Esophagus muscularis mucosa (tissue), 4 donors: Measurements from ENCODE around the gene PACRG. TPM values are rescaled to one million over a fixed set of nuclear protein-coding genes. Genes with fewer than 3 reads are reported as not detected.

Source experiments
- DNase-seq: peaks from one replicate; pipeline ENCODE4 v3.0.0-alpha.2; 2017; ENCODE audit errors: extremely low spot score
- H3K27ac ChIP-seq, 4 donors: fragments of 200-600 bp; sonication (generic); replicated peaks in 1 of 4; 1 replicate in 3 of 4; 2 replicates in 1 of 4; pipeline ENCODE4 v1.5.1; 2016 to 2019; ENCODE audit warnings: mild to moderate bottlenecking in 1 of 4
- H3K27me3 ChIP-seq, 4 donors: fragments of 200-600 bp; sonication (generic); one replicate each; pipeline versions ENCODE4 v1.5.1 to v1.6.0; 2016 to 2019
- H3K36me3 ChIP-seq, 4 donors: fragments of 200-600 bp; sonication (generic); one replicate each; pipeline ENCODE4 v1.5.1; 2016 to 2019
- H3K4me1 ChIP-seq, 4 donors: fragments of 200-600 bp; sonication (generic); one replicate each; pipeline ENCODE4 v1.5.1; 2016 to 2019
- H3K4me3 ChIP-seq, 4 donors: fragments of 200-600 bp; sonication (generic); 1 replicate in 2 of 4; 2 replicates in 2 of 4; pipeline ENCODE4 v1.5.1; 2016 to 2019; ENCODE audit warnings: mild to moderate bottlenecking in 4 of 4, moderate library complexity in 1 of 4
- H3K9me3 ChIP-seq, 4 donors: fragments of 200-600 bp; sonication (generic); 1 replicate in 3 of 4; 2 replicates in 1 of 4; pipeline ENCODE4 v1.5.1; 2016 to 2019
- EP300 ChIP-seq: sonication (generic); formaldehyde crosslinking; IDR thresholded peaks from one replicate; pipeline ENCODE4 v1.6.1; 2017; ENCODE audit warnings: antibody characterized with exemption
- POLR2A ChIP-seq: fragments of 450-650 bp; IDR thresholded peaks from one replicate; pipeline ENCODE4 v1.6.1; 2017; ENCODE audit warnings: antibody characterized with exemption, moderate library complexity, mild to moderate bottlenecking, low read depth
- POLR2AphosphoS5 ChIP-seq, 2 donors: sonication (generic); formaldehyde crosslinking; IDR thresholded peaks; one replicate each; pipeline ENCODE4 v1.6.1; 2017; ENCODE audit warnings: antibody characterized with exemption in 2 of 2
- WGBS: methylation state at CpG from one replicate; pipeline ENCODE4 v1.1.5; 2018; 5-methylcytosine and 5-hydroxymethylcytosine counted together
- intact Hi-C: fragments of 100-400 bp; cut with DNase I; formaldehyde crosslinking; loops from one replicate; pipeline ENCODE4 v1.15.1; 2023
- total RNA-seq, 4 donors: library from RNA; depleted of rRNA; stranded (reverse); fragments of >200 nt; gene quantifications; one replicate each; pipeline versions ENCODE4 v1.1.0 to v1.2.1, GENCODE V29; 2016
- TF ChIP-seq, protein P1 (sequence below), 3 experiments: fragments of 200-600 bp in 2 of 3; fragments of 450-650 bp in 1 of 3; sonication (generic) in 2 of 3; IDR thresholded peaks; one replicate each; pipeline ENCODE4 v1.5.1; 2017 to 2019; ENCODE audit warnings: antibody characterized with exemption in 3 of 3, mild to moderate bottlenecking in 2 of 3, moderate library complexity in 1 of 3

Gene PACRG
- total RNA-seq, 4 donors from 2014 or later: 1.3 to 3.5 (median 1.8) TPM; not detected in 1

DNA sequence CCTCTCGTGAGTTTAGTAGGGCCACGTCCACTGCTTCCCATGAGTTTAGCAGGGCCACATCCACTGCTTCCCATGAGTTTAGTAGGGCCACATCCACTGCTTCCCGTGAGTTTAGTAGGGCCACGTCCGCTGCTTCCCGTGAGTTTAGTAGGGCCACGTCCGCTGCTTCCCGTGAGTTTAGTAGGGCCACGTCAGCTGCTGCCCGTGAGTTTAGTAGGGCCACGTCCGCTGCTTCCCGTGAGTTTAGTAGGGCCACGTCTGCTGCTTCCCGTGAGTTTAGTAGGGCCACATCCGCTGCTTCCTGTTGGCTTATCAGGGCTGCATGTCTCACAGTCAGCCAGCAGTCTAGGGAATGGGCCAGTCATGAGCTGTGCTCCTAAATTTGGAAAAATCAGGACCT lies 573.1 kb downstream of the PACRG start:
- Histone ChIP-seq H3K9me3 (no peaks in the 10 kb centered on the region), H3K4me3 (no peak overlapping the region), H3K27me3 (no peaks in the 10 kb centered on the region), H3K4me1 (peaks cover 0 to 9% (median 0%) of the 10 kb centered on the region in 4 donors), H3K36me3 (no peaks in the 10 kb centered on the region), H3K27ac (no peak overlapping the region)
- peak; percentile 21 for DNase-seq
- WGBS: 97% methylated on average over 8 of the region's 17 CpGs
- intact Hi-C loops: no loop called here
- TF ChIP-seq POLR2AphosphoS5 (IDR thresholded peaks at IDR 0.05) (no peak), POLR2A (no peak), EP300 (no peak)
- TF ChIP-seq, protein P1, sequence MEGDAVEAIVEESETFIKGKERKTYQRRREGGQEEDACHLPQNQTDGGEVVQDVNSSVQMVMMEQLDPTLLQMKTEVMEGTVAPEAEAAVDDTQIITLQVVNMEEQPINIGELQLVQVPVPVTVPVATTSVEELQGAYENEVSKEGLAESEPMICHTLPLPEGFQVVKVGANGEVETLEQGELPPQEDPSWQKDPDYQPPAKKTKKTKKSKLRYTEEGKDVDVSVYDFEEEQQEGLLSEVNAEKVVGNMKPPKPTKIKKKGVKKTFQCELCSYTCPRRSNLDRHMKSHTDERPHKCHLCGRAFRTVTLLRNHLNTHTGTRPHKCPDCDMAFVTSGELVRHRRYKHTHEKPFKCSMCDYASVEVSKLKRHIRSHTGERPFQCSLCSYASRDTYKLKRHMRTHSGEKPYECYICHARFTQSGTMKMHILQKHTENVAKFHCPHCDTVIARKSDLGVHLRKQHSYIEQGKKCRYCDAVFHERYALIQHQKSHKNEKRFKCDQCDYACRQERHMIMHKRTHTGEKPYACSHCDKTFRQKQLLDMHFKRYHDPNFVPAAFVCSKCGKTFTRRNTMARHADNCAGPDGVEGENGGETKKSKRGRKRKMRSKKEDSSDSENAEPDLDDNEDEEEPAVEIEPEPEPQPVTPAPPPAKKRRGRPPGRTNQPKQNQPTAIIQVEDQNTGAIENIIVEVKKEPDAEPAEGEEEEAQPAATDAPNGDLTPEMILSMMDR (IDR thresholded peaks at IDR 0.05): no peak

DNA sequence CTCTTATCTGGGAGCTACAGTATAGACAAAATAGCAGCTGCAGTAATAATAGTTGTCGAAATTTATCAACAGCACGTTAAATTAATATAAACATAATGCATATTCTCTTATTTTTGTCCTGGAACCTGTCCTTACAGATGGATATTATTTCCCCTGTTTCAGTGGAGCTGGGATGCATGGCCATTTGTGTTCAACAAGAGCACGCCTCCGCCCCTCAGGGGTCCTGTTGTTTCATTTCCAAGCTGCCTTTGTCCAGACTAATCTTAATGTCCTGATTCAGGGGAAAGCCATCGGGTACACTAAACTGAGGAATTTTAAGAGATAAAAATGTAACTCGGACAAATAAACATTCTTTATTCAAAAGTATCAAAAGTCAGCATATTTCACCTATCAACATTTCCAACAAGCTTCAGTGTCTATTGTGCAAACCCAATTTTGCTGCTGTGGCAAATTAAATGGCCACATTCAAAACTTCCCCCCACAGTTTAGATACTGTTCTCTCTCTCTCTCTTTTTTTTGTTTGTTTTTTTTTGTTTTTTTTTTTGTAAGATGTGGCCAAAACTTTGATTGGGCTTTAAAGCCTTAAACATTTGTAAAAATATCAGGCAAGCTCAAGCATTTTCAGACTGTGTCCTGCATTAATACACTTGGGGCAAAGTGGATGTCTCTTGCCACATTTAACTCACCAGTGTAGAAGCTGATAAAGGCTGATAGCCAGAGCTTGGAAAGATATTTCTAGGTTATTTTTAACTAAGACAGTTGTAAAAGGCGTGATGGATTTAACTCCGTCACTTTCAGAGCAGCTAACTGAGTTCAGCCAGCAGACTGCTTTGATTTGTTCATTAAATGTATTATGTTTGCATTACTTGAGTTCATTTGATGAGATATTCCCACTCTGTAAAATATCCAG lies 574.2 kb downstream of the PACRG start:
- no peak overlapping the region for H3K4me3 ChIP-seq
- H3K36me3 ChIP-seq: no peaks in the 10 kb centered on the region
- H3K4me1 ChIP-seq: peaks cover 0 to 9% (median 0%) of the 10 kb centered on the region in 4 donors
- intact Hi-C loops: no loop called here
- H3K27ac ChIP-seq: no peak overlapping the region
- peak; percentile 78 for DNase-seq
- H3K27me3 ChIP-seq: no peaks in the 10 kb centered on the region
- no peak for TF ChIP-seq EP300
- no peak for TF ChIP-seq POLR2AphosphoS5 (IDR thresholded peaks at IDR 0.05)
- TF ChIP-seq, protein P1 (IDR thresholded peaks at IDR 0.05): no peak
- TF ChIP-seq POLR2A: no peak
- no peaks in the 10 kb centered on the region for H3K9me3 ChIP-seq
- 69% methylated on average over 8 of the region's 8 CpGs for WGBS

DNA sequence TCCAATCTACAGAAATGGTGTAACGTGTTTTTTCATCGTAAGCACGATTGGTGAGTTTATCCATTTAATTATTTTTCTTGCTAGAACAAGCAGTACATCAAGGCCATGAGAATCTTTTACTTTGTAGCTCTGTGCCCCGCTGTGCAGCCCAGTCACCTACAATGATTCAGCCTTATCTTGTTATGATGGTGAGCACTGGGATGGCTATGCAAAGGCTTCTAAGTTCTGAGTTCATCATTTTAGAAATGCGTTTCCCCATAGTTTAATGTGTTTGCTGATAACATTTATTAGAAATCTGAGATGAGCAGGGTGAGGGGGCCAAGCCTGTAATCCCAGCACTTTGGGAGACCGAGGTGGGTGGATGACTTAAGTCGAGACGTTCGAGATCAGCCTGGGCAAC lies 575.0 kb downstream of the PACRG start:
- H3K36me3 ChIP-seq: no peaks in the 10 kb centered on the region
- H3K4me3 ChIP-seq: no peak overlapping the region
- TF ChIP-seq, protein P1 (IDR thresholded peaks at IDR 0.05): no peak
- TF ChIP-seq EP300 (no peak), POLR2AphosphoS5 (IDR thresholded peaks at IDR 0.05) (no peak), POLR2A (no peak)
- H3K4me1 ChIP-seq: peaks cover 0 to 9% (median 0%) of the 10 kb centered on the region in 4 donors
- DNase-seq: no peak
- 91% methylated on average over 9 of the region's 9 CpGs for WGBS
- H3K9me3 ChIP-seq: no peaks in the 10 kb centered on the region
- intact Hi-C loops: no loop called here
- no peak overlapping the region for H3K27ac ChIP-seq
- no peaks in the 10 kb centered on the region for H3K27me3 ChIP-seq

DNA sequence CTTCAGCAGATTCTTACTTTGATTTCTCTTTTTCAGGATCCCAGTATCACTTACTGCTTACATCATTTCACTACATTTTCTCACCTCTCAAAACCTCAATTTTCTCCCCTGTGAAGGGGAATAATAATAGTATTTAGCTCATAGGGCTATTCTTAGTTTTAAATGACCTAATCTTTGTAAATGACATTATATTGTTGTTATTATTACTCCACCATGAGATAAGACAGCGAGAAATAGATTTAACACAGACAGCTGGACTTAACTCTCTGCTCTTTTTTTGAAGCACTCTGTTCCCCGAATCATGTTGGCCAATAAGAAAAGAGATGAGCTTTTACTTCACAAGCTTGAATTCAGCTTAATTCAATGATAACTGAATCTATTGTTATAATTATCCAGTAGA lies 578.2 kb downstream of the PACRG start:
- Histone ChIP-seq H3K27me3 (no peaks in the 10 kb centered on the region), H3K9me3 (no peaks in the 10 kb centered on the region), H3K27ac (no peak overlapping the region), H3K36me3 (no peaks in the 10 kb centered on the region), H3K4me1 (peaks cover 0 to 9% (median 0%) of the 10 kb centered on the region in 4 donors), H3K4me3 (no peak overlapping the region)
- 87% methylated on average over 2 of the region's 2 CpGs for WGBS
- TF ChIP-seq, protein P1 (IDR thresholded peaks at IDR 0.05): no peak
- TF ChIP-seq POLR2AphosphoS5 (IDR thresholded peaks at IDR 0.05) (no peak), EP300 (no peak), POLR2A (no peak)
- DNase-seq: no peak
- intact Hi-C loops: no loop called here
